Measurements from ENCODE around the gene TMCC3. TPM values are rescaled to one million over a fixed set of nuclear protein-coding genes. Genes with fewer than 3 reads are reported as not detected.

TMCC3 gene
- total RNA-seq, 1 donor from 2014 or later, result 1.7 TPM

DNA sequence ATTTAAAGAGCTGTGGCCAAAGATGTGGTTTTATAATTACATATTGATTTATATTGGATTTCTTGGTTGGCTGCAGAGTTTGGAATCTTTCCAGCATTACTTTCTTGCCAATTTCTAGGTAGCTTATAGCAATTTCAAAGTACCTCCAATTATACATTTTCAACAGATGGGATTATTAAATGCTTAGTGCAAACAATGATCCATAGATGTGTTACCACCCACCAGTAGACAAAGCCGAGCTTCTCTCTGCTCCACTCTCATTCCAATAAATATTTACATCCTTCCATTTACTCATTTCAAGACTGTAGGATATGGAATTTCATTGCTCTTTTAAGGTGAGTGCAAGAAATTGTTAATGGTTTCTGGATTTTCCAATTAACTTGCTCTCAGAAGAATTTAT is 21.6 kb upstream of the TMCC3 start:
- DNase-seq, result no peak
- H3K4me3 ChIP-seq, result no peak overlapping the region
- TF ChIP-seq, protein P1, sequence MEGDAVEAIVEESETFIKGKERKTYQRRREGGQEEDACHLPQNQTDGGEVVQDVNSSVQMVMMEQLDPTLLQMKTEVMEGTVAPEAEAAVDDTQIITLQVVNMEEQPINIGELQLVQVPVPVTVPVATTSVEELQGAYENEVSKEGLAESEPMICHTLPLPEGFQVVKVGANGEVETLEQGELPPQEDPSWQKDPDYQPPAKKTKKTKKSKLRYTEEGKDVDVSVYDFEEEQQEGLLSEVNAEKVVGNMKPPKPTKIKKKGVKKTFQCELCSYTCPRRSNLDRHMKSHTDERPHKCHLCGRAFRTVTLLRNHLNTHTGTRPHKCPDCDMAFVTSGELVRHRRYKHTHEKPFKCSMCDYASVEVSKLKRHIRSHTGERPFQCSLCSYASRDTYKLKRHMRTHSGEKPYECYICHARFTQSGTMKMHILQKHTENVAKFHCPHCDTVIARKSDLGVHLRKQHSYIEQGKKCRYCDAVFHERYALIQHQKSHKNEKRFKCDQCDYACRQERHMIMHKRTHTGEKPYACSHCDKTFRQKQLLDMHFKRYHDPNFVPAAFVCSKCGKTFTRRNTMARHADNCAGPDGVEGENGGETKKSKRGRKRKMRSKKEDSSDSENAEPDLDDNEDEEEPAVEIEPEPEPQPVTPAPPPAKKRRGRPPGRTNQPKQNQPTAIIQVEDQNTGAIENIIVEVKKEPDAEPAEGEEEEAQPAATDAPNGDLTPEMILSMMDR (IDR thresholded peaks at IDR 0.05; ENCODE audit: borderline replicate concordance), result no peak
- H3K27me3 ChIP-seq (ENCODE audit: low read depth), result no peaks in the 10 kb centered on the region
- no peaks in the 10 kb centered on the region for H3K36me3 ChIP-seq
- no peaks in the 10 kb centered on the region for H3K9me3 ChIP-seq (replicated peaks)
- no peak overlapping the region for H3K27ac ChIP-seq (replicated peaks)
- H3K4me1 ChIP-seq, result peaks cover 17% of the 10 kb centered on the region
- intact Hi-C loops (cut with micrococcal nuclease), result no loop called here

DNA sequence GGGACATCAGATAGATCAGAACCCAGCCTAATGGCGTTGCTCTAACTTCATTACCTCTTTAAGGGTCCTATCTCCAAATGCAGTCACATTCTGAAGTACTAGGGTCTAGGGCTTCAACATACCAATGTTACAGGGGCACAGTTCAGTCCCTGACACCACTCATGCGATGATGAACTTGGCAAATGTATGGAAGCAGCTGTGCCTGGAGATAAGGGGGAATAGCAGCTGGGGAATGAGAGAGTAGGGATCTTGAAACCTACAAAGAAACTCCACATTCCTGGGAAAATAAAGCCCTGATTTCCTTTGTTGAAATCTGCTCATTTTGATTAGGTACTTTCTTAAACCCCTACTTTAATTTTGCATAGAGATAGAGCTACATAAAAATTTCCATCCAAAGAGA is 20.5 kb upstream of the TMCC3 start:
- TF ChIP-seq, protein P1 (IDR thresholded peaks at IDR 0.05; ENCODE audit: borderline replicate concordance), result no peak
- no peaks in the 10 kb centered on the region for H3K27me3 ChIP-seq (ENCODE audit: low read depth)
- no peak overlapping the region for H3K4me3 ChIP-seq
- DNase-seq, result no peak
- H3K36me3 ChIP-seq, result no peaks in the 10 kb centered on the region
- intact Hi-C loops (cut with micrococcal nuclease), result no loop called here
- H3K4me1 ChIP-seq, result peaks cover 17% of the 10 kb centered on the region
- H3K9me3 ChIP-seq (replicated peaks), result no peaks in the 10 kb centered on the region
- H3K27ac ChIP-seq (replicated peaks), result no peak overlapping the region

DNA sequence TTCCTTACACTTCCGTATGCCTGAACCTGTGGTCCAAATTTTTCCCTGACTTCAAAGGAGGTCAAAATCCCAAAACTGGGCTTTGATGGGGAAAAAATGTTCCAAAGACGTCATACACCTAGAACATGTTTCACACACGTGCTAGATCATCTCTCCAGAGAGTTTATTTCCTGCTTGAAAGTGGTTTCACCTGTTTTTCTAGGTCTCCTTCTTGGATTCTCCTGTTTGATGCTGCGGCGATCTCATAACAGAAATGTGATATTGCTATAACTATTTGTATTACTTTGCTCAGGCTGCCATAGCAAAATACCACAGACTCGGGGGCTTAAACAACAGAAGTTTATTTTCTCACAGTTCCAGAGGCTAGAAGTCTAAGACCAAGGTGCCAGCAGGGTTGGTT is 19.7 kb upstream of the TMCC3 start:
- intact Hi-C loops (cut with micrococcal nuclease), result no loop called here

DNA sequence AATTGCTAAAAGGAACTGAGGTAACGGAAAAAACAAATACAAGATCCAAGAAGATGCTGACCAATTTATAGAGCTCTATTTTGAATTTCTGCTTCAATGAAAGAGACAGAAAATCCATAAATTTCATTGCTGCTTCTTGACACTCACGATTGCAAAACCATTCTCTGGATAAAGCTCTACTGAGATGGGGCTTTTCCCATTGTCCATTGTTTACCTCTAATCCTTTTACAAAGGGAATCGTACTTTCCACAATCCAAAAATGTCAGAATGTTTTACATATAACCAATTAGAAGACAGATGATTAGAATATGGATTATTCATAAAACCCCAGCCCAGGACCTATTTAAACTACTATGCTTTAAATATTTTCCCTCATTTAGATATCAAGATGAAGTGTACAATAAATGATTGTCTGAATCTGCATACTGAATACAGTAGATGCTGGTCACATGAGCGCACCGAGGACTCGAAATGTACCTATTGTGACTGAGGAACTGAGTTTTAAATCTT is 16.7 kb upstream of the TMCC3 start:
- no peaks in the 10 kb centered on the region for H3K27me3 ChIP-seq (ENCODE audit: low read depth)
- H3K4me1 ChIP-seq, result peaks cover 5% of the 10 kb centered on the region
- no peak overlapping the region for H3K4me3 ChIP-seq
- DNase-seq, result no peak
- H3K9me3 ChIP-seq (replicated peaks), result no peaks in the 10 kb centered on the region
- H3K27ac ChIP-seq (replicated peaks), result no peak overlapping the region
- H3K36me3 ChIP-seq, result no peaks in the 10 kb centered on the region
- intact Hi-C loops (cut with micrococcal nuclease), result no loop called here
- TF ChIP-seq, protein P1 (IDR thresholded peaks at IDR 0.05; ENCODE audit: borderline replicate concordance), result no peak

More for the DNA sequence above, 19.7 kb upstream of the TMCC3 start:
- Histone ChIP-seq H3K27ac (replicated peaks) (no peak overlapping the region), H3K36me3 (no peaks in the 10 kb centered on the region), H3K4me1 (peaks cover 16% of the 10 kb centered on the region), H3K27me3 (ENCODE audit: low read depth) (no peaks in the 10 kb centered on the region), H3K4me3 (no peak overlapping the region), H3K9me3 (replicated peaks) (no peaks in the 10 kb centered on the region)
- DNase-seq, result no peak
- TF ChIP-seq, protein P1 (IDR thresholded peaks at IDR 0.05; ENCODE audit: borderline replicate concordance), result no peak

DNA sequence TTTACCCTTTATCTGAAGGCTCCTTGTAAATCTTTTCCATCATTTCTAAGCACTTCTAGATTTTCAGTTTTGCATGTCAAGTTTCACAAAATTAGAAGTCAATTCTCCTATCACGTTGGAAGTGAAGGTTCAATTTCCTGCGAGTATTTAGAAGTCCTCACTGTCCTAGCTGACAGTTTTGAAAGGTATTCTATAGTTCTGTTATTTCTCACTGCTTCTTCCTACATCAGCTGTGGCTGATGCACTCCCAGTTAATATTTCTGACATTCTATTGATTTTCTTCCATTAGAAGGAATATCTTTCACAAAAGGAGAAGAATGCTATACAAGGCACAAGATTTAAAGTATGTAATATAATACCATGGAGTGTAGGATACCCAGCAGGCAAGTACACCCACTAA is 15.8 kb upstream of the TMCC3 start:
- TF ChIP-seq, protein P1 (IDR thresholded peaks at IDR 0.05; ENCODE audit: borderline replicate concordance), result no peak
- H3K4me1 ChIP-seq, result peaks cover 5% of the 10 kb centered on the region
- intact Hi-C loops (cut with micrococcal nuclease), result no loop called here
- H3K27ac ChIP-seq (replicated peaks), result no peak overlapping the region
- no peaks in the 10 kb centered on the region for H3K27me3 ChIP-seq (ENCODE audit: low read depth)
- H3K36me3 ChIP-seq, result no peaks in the 10 kb centered on the region
- H3K4me3 ChIP-seq, result no peak overlapping the region
- H3K9me3 ChIP-seq (replicated peaks), result no peaks in the 10 kb centered on the region
- DNase-seq, result no peak
